GM23338 (cell line): ENCODE measurements around the gene CSTPP1. TPM values are rescaled to one million over a fixed set of nuclear protein-coding genes. Genes with fewer than 3 reads are reported as not detected.
"Not testable (repeated sequence)": the region's sequence is repeated elsewhere in the genome, so short reads cannot be mapped to it uniquely, and the experiment has no call there.

Experiments
- ATAC-seq: fragments of 200-7000 bp; cut with Tn5 transposase; 3 replicates; pipeline ENCODE4 v1.9.1; 2020
- DNase-seq: peaks from one replicate; pipeline ENCODE4 v3.0.0-alpha.2; 2015; ENCODE audit warnings: low spot score
- H2AFZ ChIP-seq: fragments of 200-600 bp; sonication (generic); 2 replicates; pipeline ENCODE4 v1.8.0; 2016; ENCODE audit warnings: antibody characterized with exemption, mild to moderate bottlenecking, moderate library complexity
- H3F3A ChIP-seq: fragments of 200-600 bp; sonication (generic); replicated peaks from 2 replicates; pipeline ENCODE4 v1.8.0; 2017; ENCODE audit warnings: antibody characterized with exemption, mixed run types, low read depth
- H3K27ac ChIP-seq: fragments of 200-600 bp; sonication (generic); 2 replicates; pipeline ENCODE4 v1.6.1; 2016; ENCODE audit warnings: low read depth
- H3K27me3 ChIP-seq: fragments of 200-600 bp; sonication (generic); 2 replicates; pipeline ENCODE4 v1.8.0; 2016; ENCODE audit warnings: mild to moderate bottlenecking, mixed run types, moderate library complexity; ENCODE audit not compliant: insufficient read depth
- H3K36me3 ChIP-seq: fragments of 200-600 bp; sonication (generic); 2 replicates; pipeline ENCODE4 v1.8.0; 2016; ENCODE audit warnings: mild to moderate bottlenecking; ENCODE audit not compliant: insufficient read depth
- H3K4me1 ChIP-seq: fragments of 200-600 bp; sonication (generic); 2 replicates; pipeline ENCODE4 v1.8.0; 2016; ENCODE audit warnings: mild to moderate bottlenecking, moderate library complexity; ENCODE audit not compliant: insufficient read depth
- H3K4me2 ChIP-seq: fragments of 200-600 bp; sonication (generic); 2 replicates; pipeline ENCODE4 v1.7.1; 2017; ENCODE audit warnings: mixed run types
- H3K4me3 ChIP-seq: fragments of 200-600 bp; sonication (generic); 2 replicates; pipeline ENCODE4 v1.6.1; 2016; ENCODE audit warnings: mixed run types
- H3K79me2 ChIP-seq: fragments of 200-600 bp; sonication (generic); replicated peaks from 2 replicates; pipeline ENCODE4 v1.8.0; 2017; ENCODE audit warnings: mild to moderate bottlenecking; ENCODE audit not compliant: insufficient read depth
- H3K9me2 ChIP-seq: fragments of 200-600 bp; sonication (generic); 2 replicates; pipeline ENCODE4 v1.8.0; 2017; ENCODE audit not compliant: insufficient read depth
- H4K20me1 ChIP-seq: fragments of 200-600 bp; sonication (generic); replicated peaks from 2 replicates; pipeline ENCODE4 v1.8.0; 2017; ENCODE audit warnings: mild to moderate bottlenecking; ENCODE audit not compliant: insufficient read depth
- H3K27ac Mint-ChIP-seq: 2 replicates; pipeline ENCODE4 v1.8.0; 2020; ENCODE audit warnings: inconsistent platforms, mild to moderate bottlenecking, moderate library complexity, mixed read lengths
- H3K27me3 Mint-ChIP-seq: 3 replicates; pipeline ENCODE4 v1.8.0; 2022; ENCODE audit warnings: low read depth, mild to moderate bottlenecking, moderate library complexity, mixed read lengths, inconsistent platforms; ENCODE audit not compliant: insufficient read depth, poor library complexity
- H3K36me3 Mint-ChIP-seq: 3 replicates; pipeline ENCODE4 v1.8.0; 2021; ENCODE audit warnings: low read depth, mild to moderate bottlenecking, inconsistent platforms, moderate library complexity, mixed read lengths
- H3K4me1 Mint-ChIP-seq: 3 replicates; pipeline ENCODE4 v1.8.0; 2020; ENCODE audit warnings: mild to moderate bottlenecking, inconsistent platforms, mixed read lengths
- H3K4me3 Mint-ChIP-seq: 3 replicates; pipeline ENCODE4 v1.8.0; 2021; ENCODE audit warnings: moderate library complexity, mild to moderate bottlenecking, inconsistent platforms, mixed read lengths
- H3K9me3 Mint-ChIP-seq: 3 replicates; pipeline ENCODE4 v1.8.0; 2020; ENCODE audit warnings: moderate library complexity, mild to moderate bottlenecking, inconsistent platforms, mixed read lengths
- CREB1 ChIP-seq: fragments of 250-450 bp; sonication (Bioruptor Pico); IDR thresholded peaks from 2 replicates; pipeline ENCODE4 v1.5.0; 2020; ENCODE audit warnings: low read depth, mild to moderate bottlenecking, moderate library complexity
- POLR2AphosphoS5 ChIP-seq: IDR thresholded peaks from 2 replicates; pipeline ENCODE4 v1.6.1; 2016; ENCODE audit warnings: antibody characterized with exemption, low read depth
- STAT1 ChIP-seq: IDR thresholded peaks from one replicate; pipeline ENCODE4 v1.6.1; 2016; ENCODE audit warnings: antibody characterized with exemption; ENCODE audit not compliant: unreplicated experiment
- polyA plus RNA-seq: library from polyadenylated mRNA; unstranded; fragments of >200 nt; fragmentation: Nextera tagmentation; extraction: Ambion mirVana; gene quantifications from 2 replicates; pipeline ENCODE4 v1.2.1, GENCODE V29; 2016
- total RNA-seq: library from RNA; depleted of rRNA; stranded (reverse); fragments of >200 nt; shearing (Covaris generic); gene quantifications from 2 replicates; pipeline ENCODE4 v1.2.3, GENCODE V29; 2014
- TF ChIP-seq, protein P1 (sequence below): IDR thresholded peaks from one replicate; pipeline ENCODE4 v1.6.1; 2018; ENCODE audit warnings: antibody characterized with exemption; ENCODE audit not compliant: unreplicated experiment

Gene CSTPP1
- total and polyA plus RNA-seq, 2 experiments from 2014 or later: 23.5 to 42.6 TPM

DNA sequence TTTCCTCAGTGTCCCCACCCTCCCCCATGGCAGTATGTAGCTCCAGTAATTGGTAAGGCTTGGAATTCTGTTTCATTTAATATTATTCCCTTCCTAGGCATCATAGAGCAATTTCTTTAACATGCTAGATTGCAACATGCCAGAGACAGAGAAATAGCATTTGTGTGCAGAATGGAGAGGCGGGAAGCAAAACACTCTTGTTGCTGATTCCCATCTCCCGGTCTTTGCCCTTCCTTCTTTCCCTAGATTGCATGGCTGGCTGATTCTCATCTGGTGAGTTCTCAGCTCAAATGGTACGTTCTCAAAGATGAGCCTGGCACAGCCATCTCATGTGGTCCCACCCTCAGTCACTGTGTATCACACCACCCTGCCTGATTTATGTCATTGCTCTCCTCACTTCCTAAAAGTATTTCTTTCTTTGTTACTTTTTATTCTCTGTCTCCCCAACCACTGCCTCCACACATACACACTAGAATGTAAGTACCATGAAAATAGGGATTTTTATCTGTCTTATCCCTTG is 173.2 kb downstream of the CSTPP1 start (continued):
- TF ChIP-seq, protein P1, sequence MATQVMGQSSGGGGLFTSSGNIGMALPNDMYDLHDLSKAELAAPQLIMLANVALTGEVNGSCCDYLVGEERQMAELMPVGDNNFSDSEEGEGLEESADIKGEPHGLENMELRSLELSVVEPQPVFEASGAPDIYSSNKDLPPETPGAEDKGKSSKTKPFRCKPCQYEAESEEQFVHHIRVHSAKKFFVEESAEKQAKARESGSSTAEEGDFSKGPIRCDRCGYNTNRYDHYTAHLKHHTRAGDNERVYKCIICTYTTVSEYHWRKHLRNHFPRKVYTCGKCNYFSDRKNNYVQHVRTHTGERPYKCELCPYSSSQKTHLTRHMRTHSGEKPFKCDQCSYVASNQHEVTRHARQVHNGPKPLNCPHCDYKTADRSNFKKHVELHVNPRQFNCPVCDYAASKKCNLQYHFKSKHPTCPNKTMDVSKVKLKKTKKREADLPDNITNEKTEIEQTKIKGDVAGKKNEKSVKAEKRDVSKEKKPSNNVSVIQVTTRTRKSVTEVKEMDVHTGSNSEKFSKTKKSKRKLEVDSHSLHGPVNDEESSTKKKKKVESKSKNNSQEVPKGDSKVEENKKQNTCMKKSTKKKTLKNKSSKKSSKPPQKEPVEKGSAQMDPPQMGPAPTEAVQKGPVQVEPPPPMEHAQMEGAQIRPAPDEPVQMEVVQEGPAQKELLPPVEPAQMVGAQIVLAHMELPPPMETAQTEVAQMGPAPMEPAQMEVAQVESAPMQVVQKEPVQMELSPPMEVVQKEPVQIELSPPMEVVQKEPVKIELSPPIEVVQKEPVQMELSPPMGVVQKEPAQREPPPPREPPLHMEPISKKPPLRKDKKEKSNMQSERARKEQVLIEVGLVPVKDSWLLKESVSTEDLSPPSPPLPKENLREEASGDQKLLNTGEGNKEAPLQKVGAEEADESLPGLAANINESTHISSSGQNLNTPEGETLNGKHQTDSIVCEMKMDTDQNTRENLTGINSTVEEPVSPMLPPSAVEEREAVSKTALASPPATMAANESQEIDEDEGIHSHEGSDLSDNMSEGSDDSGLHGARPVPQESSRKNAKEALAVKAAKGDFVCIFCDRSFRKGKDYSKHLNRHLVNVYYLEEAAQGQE: no peak
- TF ChIP-seq POLR2AphosphoS5 (no peak), CREB1 (CRISPR knock-in tag) (no peak)

DNA sequence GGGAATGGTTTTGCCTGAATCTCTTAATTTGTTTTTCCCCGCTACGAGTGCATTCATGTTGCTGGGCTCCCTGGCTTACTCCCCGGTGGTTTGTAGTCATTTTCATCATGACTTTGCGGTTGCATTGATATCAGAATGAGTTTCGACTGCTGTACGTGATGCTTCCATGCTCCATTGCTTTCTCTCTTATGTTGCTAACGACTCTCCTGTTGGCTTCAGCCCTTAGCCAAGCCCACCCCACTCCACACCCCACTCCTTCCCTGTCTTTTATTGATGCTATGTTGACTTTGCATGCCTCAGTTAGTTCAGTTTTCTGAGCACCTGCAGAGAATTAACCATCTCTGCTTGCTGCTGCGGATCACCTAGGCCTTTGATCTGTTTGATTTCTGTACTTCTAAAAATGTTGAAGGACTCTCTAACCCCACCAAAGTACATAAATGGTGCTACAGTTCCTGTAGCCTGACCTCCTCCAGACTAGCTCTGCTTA is 174.8 kb downstream of the CSTPP1 start:
- H3K4me3 ChIP-seq: no peak overlapping the region
- no peak for ATAC-seq
- TF ChIP-seq STAT1: no peak
- Mint-ChIP-seq H3K9me3 (no peaks in the 10 kb centered on the region), H3K36me3 (no peaks in the 10 kb centered on the region), H3K4me3 (no peak overlapping the region), H3K27me3 (peaks cover 3% of the 10 kb centered on the region), H3K27ac (no peak overlapping the region), H3K4me1 (no peaks in the 10 kb centered on the region)
- no peaks in the 10 kb centered on the region for H3K9me2 ChIP-seq
- H3K79me2 ChIP-seq: no peaks in the 10 kb centered on the region
- no peaks in the 10 kb centered on the region for H3K27me3 ChIP-seq
- H3F3A ChIP-seq: no peaks in the 10 kb centered on the region
- DNase-seq: no peak
- no peaks in the 10 kb centered on the region for H4K20me1 ChIP-seq
- H3K4me1 ChIP-seq: no peaks in the 10 kb centered on the region
- no peak overlapping the region for H3K4me2 ChIP-seq
- no peak overlapping the region for H3K27ac ChIP-seq
- H2AFZ ChIP-seq: no peak overlapping the region
- H3K36me3 ChIP-seq: no peaks in the 10 kb centered on the region

DNA sequence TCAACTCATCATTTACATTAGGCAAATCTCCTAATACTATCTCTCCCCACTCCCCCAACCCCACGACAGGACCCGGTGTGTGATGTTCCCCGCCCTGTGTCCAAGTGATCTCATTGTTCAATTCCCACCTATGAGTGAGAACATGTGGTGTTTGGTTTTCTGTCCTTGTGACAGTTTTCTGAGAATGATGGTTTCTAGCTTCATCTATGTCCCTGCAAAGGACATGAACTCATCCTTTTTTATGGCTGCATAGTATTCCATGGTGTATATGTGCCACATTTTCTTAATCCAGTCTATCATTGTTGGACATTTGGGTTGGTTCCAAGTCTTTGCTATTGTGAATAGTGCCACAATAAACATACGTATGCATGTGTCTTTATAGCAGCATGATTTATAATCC is 176.4 kb downstream of the CSTPP1 start:
- not testable (repeated sequence) for H3K4me3 ChIP-seq, H3K79me2 ChIP-seq, H3K36me3 ChIP-seq, H3K27me3 Mint-ChIP-seq, H3K27me3 ChIP-seq, H3K27ac Mint-ChIP-seq, H3K27ac ChIP-seq, H4K20me1 ChIP-seq, ATAC-seq, H3K9me2 ChIP-seq, H3K9me3 Mint-ChIP-seq, H3K36me3 Mint-ChIP-seq, H2AFZ ChIP-seq, H3K4me1 ChIP-seq, H3K4me1 Mint-ChIP-seq, H3F3A ChIP-seq, DNase-seq, H3K4me2 ChIP-seq, H3K4me3 Mint-ChIP-seq

DNA sequence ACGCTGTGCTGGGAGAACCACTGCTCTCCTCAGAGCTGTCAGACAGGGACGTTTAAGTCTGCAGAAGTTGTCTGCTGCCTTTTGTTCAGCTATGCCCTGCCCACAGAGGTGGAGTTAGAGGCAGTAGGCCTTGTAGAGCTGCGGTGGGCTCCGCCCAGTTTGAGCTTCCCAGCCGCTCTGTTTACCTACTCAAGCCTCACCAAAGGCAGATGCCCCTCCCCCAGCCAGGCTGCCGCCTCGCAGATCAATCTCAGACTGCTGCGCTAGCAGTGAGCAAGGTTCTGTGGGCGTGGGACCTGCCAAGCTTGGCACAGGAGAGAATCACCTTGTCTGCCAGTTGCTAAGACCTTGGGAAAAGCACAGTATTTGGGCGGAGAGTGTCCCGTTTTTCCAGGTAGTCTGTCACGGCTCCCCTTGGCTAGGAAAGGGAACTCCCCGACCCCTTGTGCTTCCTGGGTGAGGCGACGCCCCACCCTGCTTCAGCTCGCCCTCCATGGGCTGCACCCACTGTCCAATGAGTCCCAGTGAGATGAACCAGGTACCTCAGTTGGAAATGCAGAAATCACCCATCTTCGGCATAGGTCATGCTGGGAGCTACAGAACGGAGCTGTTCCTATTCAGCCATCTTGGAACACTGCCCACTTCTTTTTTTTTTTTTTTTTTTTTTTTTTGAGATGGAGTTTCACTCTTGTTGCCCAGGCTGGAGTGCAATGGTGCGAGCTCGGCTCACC is 182.6 kb downstream of the CSTPP1 start:
- not testable (repeated sequence) for H2AFZ ChIP-seq, H3K27me3 Mint-ChIP-seq, H4K20me1 ChIP-seq, H3K4me1 ChIP-seq, H3K4me1 Mint-ChIP-seq, H3K4me2 ChIP-seq, H3K4me3 Mint-ChIP-seq, H3K4me3 ChIP-seq, H3K9me3 Mint-ChIP-seq, H3K27me3 ChIP-seq, H3F3A ChIP-seq, H3K9me2 ChIP-seq, H3K27ac ChIP-seq, H3K36me3 Mint-ChIP-seq, H3K27ac Mint-ChIP-seq, H3K79me2 ChIP-seq, H3K36me3 ChIP-seq
- DNase-seq: peak; percentile 74
- peak; percentile 65 for ATAC-seq
